PC-9 (cell line): ENCODE data around the gene HIF1AN. TPM values are rescaled to one million over a fixed set of nuclear protein-coding genes. Genes with fewer than 3 reads are reported as not detected.

Experiments used
- BruUV-seq: library from RNA; stranded (reverse); fragments of 400-500 nt; replicated peaks from 2 replicates; lab custom pipeline; 2021; lab: Mats Ljungman, UMichigan
- CTCF ChIA-PET: fragments of 300-600 bp; sonication (Branson Sonifier 250); formaldehyde crosslinking; loops from one replicate; lab custom pipeline; 2022; ENCODE audit warnings: antibody characterized with exemption; lab: Charles Lee
- POLR2A ChIA-PET: fragments of 300-600 bp; sonication (Branson Sonifier 250); formaldehyde crosslinking; loops from one replicate; lab custom pipeline; 2022; ENCODE audit warnings: antibody characterized with exemption; ENCODE audit not compliant: unreplicated experiment; lab: Charles Lee
- DNase-seq, 2 experiments: peaks; one replicate each; pipeline versions ENCODE4 v3.0.0 to v3.0.0-alpha.2; 2015 to 2022; ENCODE audit warnings: mixed read lengths in 1 of 2
- H2AFZ ChIP-seq: fragments of 200-600 bp; sonication (generic); 2 replicates; pipeline ENCODE4 v1.8.1; 2017; ENCODE audit warnings: antibody characterized with exemption
- H3F3A ChIP-seq: fragments of 200-600 bp; sonication (generic); 2 replicates; pipeline ENCODE4 v1.8.1; 2017; ENCODE audit warnings: antibody characterized with exemption, mild to moderate bottlenecking, low read depth; ENCODE audit not compliant: insufficient read depth
- H3K27ac ChIP-seq: fragments of 200-600 bp; sonication (generic); 2 replicates; pipeline ENCODE4 v1.6.1; 2016; ENCODE audit warnings: mixed run types
- H3K27me3 ChIP-seq: fragments of 200-600 bp; sonication (generic); 2 replicates; pipeline ENCODE4 v1.6.1; 2016; ENCODE audit warnings: low read depth, mixed run types; ENCODE audit not compliant: insufficient read depth
- H3K36me3 ChIP-seq: fragments of 200-600 bp; sonication (generic); 2 replicates; pipeline ENCODE4 v1.6.1; 2016; ENCODE audit warnings: low read depth, mixed run types
- H3K4me1 ChIP-seq: fragments of 200-600 bp; sonication (generic); replicated peaks from 2 replicates; pipeline ENCODE4 v1.6.1; 2016; ENCODE audit warnings: mixed run types; ENCODE audit not compliant: insufficient read depth
- H3K4me2 ChIP-seq: fragments of 200-600 bp; sonication (generic); 2 replicates; pipeline ENCODE4 v1.6.1; 2017; ENCODE audit warnings: mixed run types
- H3K4me3 ChIP-seq: fragments of 200-600 bp; sonication (generic); 2 replicates; pipeline ENCODE4 v1.6.1; 2016; ENCODE audit warnings: mixed run types
- H3K79me2 ChIP-seq: fragments of 200-600 bp; sonication (generic); 2 replicates; pipeline ENCODE4 v1.6.1; 2017; ENCODE audit warnings: low read depth, mixed run types
- H3K9me2 ChIP-seq: fragments of 200-600 bp; sonication (generic); 2 replicates; pipeline ENCODE4 v1.8.1; 2017; ENCODE audit warnings: mild to moderate bottlenecking; ENCODE audit not compliant: insufficient read depth
- H3K9me3 ChIP-seq: fragments of 200-600 bp; sonication (generic); 2 replicates; pipeline ENCODE4 v1.8.1; 2016; ENCODE audit warnings: low read depth; ENCODE audit not compliant: insufficient read depth
- H4K20me1 ChIP-seq: fragments of 200-600 bp; sonication (generic); 2 replicates; pipeline ENCODE4 v1.8.1; 2017; ENCODE audit not compliant: insufficient read depth
- CTCF ChIP-seq: fragments of 200-600 bp; sonication (generic); conservative IDR thresholded peaks from 2 replicates; pipeline ENCODE4 v1.6.1; 2017; ENCODE audit warnings: mixed run types, antibody characterized with exemption, mild to moderate bottlenecking, moderate library complexity
- EZH2 ChIP-seq: fragments of 200-600 bp; sonication (generic); IDR thresholded peaks from 2 replicates; pipeline ENCODE4 v1.8.0; 2017; ENCODE audit warnings: antibody characterized with exemption, low read depth
- intact Hi-C: fragments of 100-400 bp; cut with micrococcal nuclease; formaldehyde crosslinking; loops from one replicate; pipeline ENCODE4 v1.10.0; 2022; ENCODE audit not compliant: unreplicated experiment
- total RNA-seq: library from RNA; stranded (reverse); gene quantifications from 2 replicates; pipeline ENCODE4 v1.2.3, GENCODE V29; 2021

Gene HIF1AN
- total RNA-seq, 1 experiment from 2014 or later = 42.0 TPM

GRCh38 chr10:100490531-100490930, 45.2 kb upstream of the HIF1AN start:
- Histone ChIP-seq H3F3A (no peaks in the 10 kb centered on the region), H3K27ac (no peak overlapping the region), H3K27me3 (no peaks in the 10 kb centered on the region), H3K9me3 (no peaks in the 10 kb centered on the region), H3K79me2 (no peaks in the 10 kb centered on the region), H4K20me1 (no peaks in the 10 kb centered on the region), H3K4me3 (no peak overlapping the region), H3K4me1 (no peaks in the 10 kb centered on the region), H2AFZ (no peak overlapping the region), H3K9me2 (no peaks in the 10 kb centered on the region), H3K4me2 (no peak overlapping the region), H3K36me3 (no peaks in the 10 kb centered on the region)
- TF ChIP-seq CTCF (no peak), EZH2 (no peak)
- POLR2A ChIA-PET = no interaction called here
- no TSS peak for BruUV-seq
- intact Hi-C loops = no loop called here
- no peak for DNase-seq
- CTCF ChIA-PET = no interaction called here

- Histone ChIP-seq H2AFZ (no peak overlapping the region), H3K4me2 (no peak overlapping the region), H3K4me3 (no peak overlapping the region), H3K9me2 (no peaks in the 10 kb centered on the region), H3K27ac (no peak overlapping the region), H3K27me3 (no peaks in the 10 kb centered on the region), H3K79me2 (no peaks in the 10 kb centered on the region), H3F3A (no peaks in the 10 kb centered on the region), H4K20me1 (no peaks in the 10 kb centered on the region), H3K9me3 (no peaks in the 10 kb centered on the region), H3K4me1 (no peaks in the 10 kb centered on the region), H3K36me3 (no peaks in the 10 kb centered on the region)
- BruUV-seq = no TSS peak
- ChIA-PET CTCF (no interaction called here), POLR2A (no interaction called here)
- TF ChIP-seq CTCF = no peak
- TF ChIP-seq EZH2 = no peak
- no peak for DNase-seq
- intact Hi-C loops = no loop called here
Measured at GRCh38 chr10:100496567-100496966, 39.2 kb upstream of the HIF1AN start.

GRCh38 chr10:100498059-100498458, 37.7 kb upstream of the HIF1AN start:
- CTCF ChIA-PET = no interaction called here
- H3K4me1 ChIP-seq = no peaks in the 10 kb centered on the region

GRCh38 chr10:100501423-100501822, 34.3 kb upstream of the HIF1AN start:
- POLR2A ChIA-PET = no interaction called here
- no peaks in the 10 kb centered on the region for H4K20me1 ChIP-seq
- H3K9me3 ChIP-seq = no peaks in the 10 kb centered on the region
- no peak overlapping the region for H3K4me3 ChIP-seq
- H3K27ac ChIP-seq = no peak overlapping the region
- BruUV-seq = no TSS peak
- DNase-seq = no peak
- no peaks in the 10 kb centered on the region for H3K27me3 ChIP-seq
- H3K79me2 ChIP-seq = no peaks in the 10 kb centered on the region
- H3F3A ChIP-seq = no peaks in the 10 kb centered on the region
- TF ChIP-seq EZH2 (no peak), CTCF (no peak)
- no peaks in the 10 kb centered on the region for H3K36me3 ChIP-seq
- H3K4me1 ChIP-seq = no peaks in the 10 kb centered on the region
- intact Hi-C loops = no loop called here
- H2AFZ ChIP-seq = no peak overlapping the region
- CTCF ChIA-PET = interaction anchor here (0.8 kb wide), 1 partner anchor 157 kb away, joined by 3 read pairs; no protein-coding TSS in a partner anchor
- no peaks in the 10 kb centered on the region for H3K9me2 ChIP-seq
- H3K4me2 ChIP-seq = no peak overlapping the region

More at GRCh38 chr10:100498059-100498458, 37.7 kb upstream of the HIF1AN start:
- Histone ChIP-seq H3F3A (no peaks in the 10 kb centered on the region), H2AFZ (no peak overlapping the region), H3K4me2 (no peak overlapping the region), H3K27me3 (no peaks in the 10 kb centered on the region), H3K27ac (no peak overlapping the region), H3K4me3 (no peak overlapping the region), H3K9me3 (no peaks in the 10 kb centered on the region), H4K20me1 (no peaks in the 10 kb centered on the region), H3K36me3 (no peaks in the 10 kb centered on the region), H3K79me2 (no peaks in the 10 kb centered on the region), H3K9me2 (no peaks in the 10 kb centered on the region)
- POLR2A ChIA-PET = no interaction called here
- no peak for TF ChIP-seq EZH2
- intact Hi-C loops = no loop called here
- no TSS peak for BruUV-seq
- no peak for DNase-seq
